DND-41 (cell line): ENCODE data around the gene NUDT9.

Experiments
- ATAC-seq: fragments of 200-7000 bp; cut with Tn5 transposase; 3 replicates; pipeline ENCODE4 v1.9.1; 2021; ENCODE audit warnings: low read depth; ENCODE audit not compliant: insufficient read depth
- DNase-seq: peaks from one replicate; pipeline ENCODE4 v3.0.0-alpha.2; 2020
- H2AFZ ChIP-seq: 2 replicates; pipeline ENCODE4 v1.6.0; 2012; ENCODE audit warnings: low read depth, low read length
- H3K27ac ChIP-seq: 2 replicates; pipeline ENCODE4 v1.5.1; 2012; ENCODE audit warnings: low read length, inconsistent platforms
- H3K27me3 ChIP-seq: fragments of 200-600 bp; sonication (generic); 2 replicates; pipeline ENCODE4 v1.6.0; 2012; ENCODE audit warnings: low read length, mild to moderate bottlenecking, inconsistent platforms; ENCODE audit not compliant: insufficient read depth, poor library complexity
- H3K36me3 ChIP-seq: 2 replicates; pipeline ENCODE4 v1.5.1; 2012; ENCODE audit warnings: low read length, inconsistent platforms; ENCODE audit not compliant: insufficient read depth
- H3K4me1 ChIP-seq: 2 replicates; pipeline ENCODE4 v1.5.1; 2012; ENCODE audit warnings: mild to moderate bottlenecking, low read length; ENCODE audit not compliant: insufficient read depth
- H3K4me2 ChIP-seq: 2 replicates; pipeline ENCODE4 v1.6.0; 2012; ENCODE audit warnings: mild to moderate bottlenecking, moderate library complexity, low read length, inconsistent platforms; ENCODE audit not compliant: insufficient read depth
- H3K4me3 ChIP-seq, 2 experiments: fragments of 200-600 bp in 1 of 2; shearing (Covaris generic) in 1 of 2; 2 replicates each; pipeline ENCODE4 v1.5.1; 2012 to 2016; ENCODE audit warnings: inconsistent platforms in 2 of 2, low read length in 2 of 2, mild to moderate bottlenecking in 2 of 2, low read depth in 1 of 2, moderate library complexity in 1 of 2
- H3K79me2 ChIP-seq: 2 replicates; pipeline ENCODE4 v1.6.0; 2012; ENCODE audit warnings: low read length, inconsistent platforms; ENCODE audit not compliant: insufficient read depth
- H3K9ac ChIP-seq: 2 replicates; pipeline ENCODE4 v1.6.0; 2012; ENCODE audit warnings: low read depth, mild to moderate bottlenecking, inconsistent platforms, low read length, moderate library complexity
- H3K9me3 ChIP-seq: 2 replicates; pipeline ENCODE4 v1.5.1; 2012; ENCODE audit warnings: low read length, moderate library complexity, mild to moderate bottlenecking, inconsistent platforms; ENCODE audit not compliant: insufficient read depth, severe bottlenecking
- H4K20me1 ChIP-seq: 2 replicates; pipeline ENCODE4 v1.6.0; 2012; ENCODE audit warnings: low read length; ENCODE audit not compliant: insufficient read depth
- CTCF ChIP-seq: IDR thresholded peaks from 2 replicates; pipeline ENCODE4 v1.5.1; 2012; ENCODE audit warnings: borderline replicate concordance, low read length, moderate library complexity, mild to moderate bottlenecking; ENCODE audit not compliant: poor library complexity, severe bottlenecking; ENCODE audit errors: extremely low read depth
- EZH2 ChIP-seq: IDR thresholded peaks from 3 replicates; pipeline ENCODE4 v1.6.1; 2012; ENCODE audit warnings: borderline replicate concordance, low read depth, mild to moderate bottlenecking, moderate library complexity, low read length, inconsistent platforms; ENCODE audit not compliant: severe bottlenecking

The NUDT9 gene

GRCh38 chr4:87499403-87500091 lies 77.2 kb downstream of the NUDT9 start:
- Histone ChIP-seq H3K27ac (no peak overlapping the region), H3K9me3 (no peaks in the 10 kb centered on the region), H3K9ac (no peak overlapping the region), H3K4me3 (no peak overlapping the region), H3K27me3 (no peaks in the 10 kb centered on the region), H3K4me1 (no peaks in the 10 kb centered on the region), H4K20me1 (no peaks in the 10 kb centered on the region), H3K36me3 (no peaks in the 10 kb centered on the region), H3K79me2 (no peaks in the 10 kb centered on the region), H3K4me2 (no peak overlapping the region), H2AFZ (no peak overlapping the region)
- no peak for TF ChIP-seq EZH2
- TF ChIP-seq CTCF: no peak
- ATAC-seq (no peak), DNase-seq (no peak)

GRCh38 chr4:87500092-87500462 lies 77.7 kb downstream of the NUDT9 start:
- Histone ChIP-seq H3K4me2 (no peak overlapping the region), H3K27ac (no peak overlapping the region), H3K4me1 (no peaks in the 10 kb centered on the region), H4K20me1 (no peaks in the 10 kb centered on the region), H3K4me3 (no peak overlapping the region), H3K9me3 (no peaks in the 10 kb centered on the region), H3K36me3 (no peaks in the 10 kb centered on the region), H2AFZ (no peak overlapping the region), H3K9ac (no peak overlapping the region), H3K27me3 (no peaks in the 10 kb centered on the region), H3K79me2 (no peaks in the 10 kb centered on the region)
- DNase-seq (no peak), ATAC-seq (no peak)
- TF ChIP-seq CTCF (no peak), EZH2 (no peak)

- H3K4me3 ChIP-seq: no peak overlapping the region
- H3K27me3 ChIP-seq: no peaks in the 10 kb centered on the region
- ATAC-seq (no peak), DNase-seq (no peak)
- no peak overlapping the region for H3K9ac ChIP-seq
- H3K4me1 ChIP-seq: no peaks in the 10 kb centered on the region
- no peaks in the 10 kb centered on the region for H3K79me2 ChIP-seq
- no peak overlapping the region for H3K27ac ChIP-seq
- no peak overlapping the region for H3K4me2 ChIP-seq
- no peak overlapping the region for H2AFZ ChIP-seq
- no peaks in the 10 kb centered on the region for H4K20me1 ChIP-seq
- no peaks in the 10 kb centered on the region for H3K9me3 ChIP-seq
- TF ChIP-seq CTCF (no peak), EZH2 (no peak)
- no peaks in the 10 kb centered on the region for H3K36me3 ChIP-seq
Observed at GRCh38 chr4:87502580-87503238, 80.3 kb downstream of the NUDT9 start.
